Trophoblast cell (in vitro differentiated cells and primary cell): Measurements from ENCODE around the gene PRKAR1A.

ENCODE experiments used
- DNase-seq, 2 donors: peaks; one replicate each; pipeline ENCODE4 v3.0.0-alpha.2; 2016
- H2AFZ ChIP-seq: 2 replicates; pipeline ENCODE4 v1.6.1; 2013; ENCODE audit warnings: low read length, moderate library complexity, mild to moderate bottlenecking; ENCODE audit not compliant: insufficient read depth, poor library complexity
- H2AK5ac ChIP-seq: 2 replicates; pipeline ENCODE4 v1.6.1; 2013; ENCODE audit warnings: mild to moderate bottlenecking, low read length
- H2BK120ac ChIP-seq: 2 replicates; pipeline ENCODE4 v1.6.1; 2013; ENCODE audit warnings: low read length, mild to moderate bottlenecking, moderate library complexity; ENCODE audit not compliant: insufficient read depth, poor library complexity
- H2BK12ac ChIP-seq: 2 replicates; pipeline ENCODE4 v1.6.1; 2013; ENCODE audit warnings: mild to moderate bottlenecking, low read length, moderate library complexity
- H2BK5ac ChIP-seq: 2 replicates; pipeline ENCODE4 v1.6.1; 2013; ENCODE audit warnings: low read length, low read depth, moderate library complexity, mild to moderate bottlenecking; ENCODE audit not compliant: poor library complexity
- H3K14ac ChIP-seq: 2 replicates; pipeline ENCODE4 v1.6.1; 2013; ENCODE audit warnings: mild to moderate bottlenecking, low read length
- H3K18ac ChIP-seq: 2 replicates; pipeline ENCODE4 v1.6.1; 2013; ENCODE audit warnings: mild to moderate bottlenecking, low read length
- H3K23ac ChIP-seq: 2 replicates; pipeline ENCODE4 v1.6.1; 2013; ENCODE audit warnings: low read length
- H3K27ac ChIP-seq: 2 replicates; pipeline ENCODE4 v1.5.1; 2013; ENCODE audit warnings: low read depth, mild to moderate bottlenecking, inconsistent platforms, low read length, moderate library complexity
- H3K27me3 ChIP-seq: 2 replicates; pipeline ENCODE4 v1.6.1; 2013; ENCODE audit warnings: inconsistent platforms, mild to moderate bottlenecking, low read length, moderate library complexity; ENCODE audit not compliant: insufficient read depth
- H3K36me3 ChIP-seq, 2 experiments: 1 replicate in 1 of 2; 2 replicates in 1 of 2; pipeline ENCODE4 v1.6.1; 2013; ENCODE audit warnings: low read length in 2 of 2, mild to moderate bottlenecking in 2 of 2, moderate library complexity in 1 of 2; ENCODE audit not compliant: insufficient read depth in 2 of 2, control insufficient read depth in 1 of 2
- H3K4ac ChIP-seq: 2 replicates; pipeline ENCODE4 v1.6.1; 2013; ENCODE audit warnings: low read depth, mild to moderate bottlenecking, low read length, moderate library complexity
- H3K4me1 ChIP-seq, 2 experiments: 1 replicate in 1 of 2; 2 replicates in 1 of 2; pipeline ENCODE4 v1.6.1; 2013; ENCODE audit warnings: low read length in 2 of 2, mild to moderate bottlenecking in 2 of 2, moderate library complexity in 1 of 2; ENCODE audit not compliant: insufficient read depth in 2 of 2, control insufficient read depth in 1 of 2
- H3K4me2 ChIP-seq: 2 replicates; pipeline ENCODE4 v1.6.1; 2013; ENCODE audit warnings: inconsistent platforms, mild to moderate bottlenecking, low read length, moderate library complexity
- H3K4me3 ChIP-seq: 2 replicates; pipeline ENCODE4 v1.5.1; 2013; ENCODE audit warnings: mild to moderate bottlenecking, low read depth, low read length, inconsistent platforms
- H3K79me1 ChIP-seq: one replicate; pipeline ENCODE4 v1.6.1; 2013; ENCODE audit warnings: low read length
- H3K79me2 ChIP-seq: 2 replicates; pipeline ENCODE4 v1.6.1; 2013; ENCODE audit warnings: low read length, mild to moderate bottlenecking; ENCODE audit not compliant: control insufficient read depth, insufficient read depth, poor library complexity
- H3K9ac ChIP-seq: 2 replicates; pipeline ENCODE4 v1.6.1; 2013; ENCODE audit warnings: mild to moderate bottlenecking, low read length
- H3K9me3 ChIP-seq: 2 replicates; pipeline ENCODE4 v1.6.1; 2013; ENCODE audit warnings: low read depth, mild to moderate bottlenecking, control low read depth, inconsistent platforms, low read length; ENCODE audit not compliant: insufficient read depth
- H4K12ac ChIP-seq: 2 replicates; pipeline ENCODE4 v1.6.1; 2013; ENCODE audit warnings: low read depth, mild to moderate bottlenecking, low read length, moderate library complexity
- H4K8ac ChIP-seq: 2 replicates; pipeline ENCODE4 v1.6.1; 2013; ENCODE audit warnings: low read depth, mild to moderate bottlenecking, low read length, moderate library complexity
- H4K91ac ChIP-seq: one replicate; pipeline ENCODE4 v1.6.1; 2013; ENCODE audit warnings: low read depth, mild to moderate bottlenecking, low read length, moderate library complexity
- WGBS: extraction: QIAGEN DNeasy Blood & Tissue Kit; methylation state at CpG from one replicate; pipeline ENCODE4 v1.1.7; 2013; ENCODE audit warnings: missing lambda C conversion rate; ENCODE audit not compliant: insufficient read length, insufficient coverage; ENCODE audit errors: extremely low coverage; 5-methylcytosine and 5-hydroxymethylcytosine counted together

The PRKAR1A gene

DNA sequence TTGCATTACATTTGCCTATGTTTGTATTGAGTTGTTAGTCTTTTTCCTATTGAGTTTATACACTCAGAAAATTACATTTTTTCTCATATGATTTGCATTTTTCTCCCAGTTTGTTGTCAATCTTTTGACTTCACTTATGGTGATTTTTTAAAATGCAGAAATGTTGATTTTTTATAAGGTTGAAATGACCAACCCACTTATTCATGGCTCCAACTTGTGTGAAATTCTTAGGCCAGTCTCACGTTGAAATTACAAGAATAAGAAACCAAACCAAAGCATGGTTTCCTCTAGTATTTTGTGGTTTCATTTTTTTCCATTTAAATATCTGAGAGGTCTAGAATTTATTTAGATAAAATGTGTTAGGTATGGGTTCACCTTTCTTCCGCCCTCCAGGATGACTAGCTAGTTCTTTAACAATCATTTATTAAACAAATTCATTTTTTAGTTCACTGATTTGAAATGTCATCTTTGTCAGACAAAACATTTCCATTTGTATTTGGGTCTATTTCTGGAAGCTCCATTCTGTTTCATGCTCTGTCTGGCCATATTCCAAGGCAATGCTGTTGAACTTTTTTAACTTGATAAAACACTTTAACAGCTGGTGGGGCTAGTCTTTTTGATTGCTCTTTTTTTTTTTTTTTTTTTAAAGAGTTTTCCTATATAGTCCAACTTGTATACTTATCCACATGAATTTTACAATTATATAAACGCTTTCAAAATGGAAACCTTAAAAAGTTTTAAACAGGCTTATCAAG lies 48.9 kb downstream of the PRKAR1A start:
- Histone ChIP-seq H3K9ac (no peak overlapping the region), H2AK5ac (no peak overlapping the region), H4K8ac (no peak overlapping the region), H4K91ac (no peak overlapping the region), H2BK12ac (no peak overlapping the region), H3K36me3 (no peaks in the 10 kb centered on the region), H4K12ac (no peak overlapping the region), H3K23ac (no peak overlapping the region), H3K4ac (no peak overlapping the region), H3K9me3 (no peaks in the 10 kb centered on the region), H3K79me2 (no peaks in the 10 kb centered on the region), H2AFZ (no peak overlapping the region), H3K4me1 (no peaks in the 10 kb centered on the region), H2BK5ac (no peak overlapping the region), H3K27ac (no peak overlapping the region), H3K4me2 (no peak overlapping the region), H3K79me1 (peaks cover 5% of the 10 kb centered on the region), H3K27me3 (no peaks in the 10 kb centered on the region), H2BK120ac (no peak overlapping the region), H3K18ac (no peak overlapping the region), H3K4me3 (no peak overlapping the region), H3K14ac (no peak overlapping the region)
- DNase-seq: no peak
- WGBS: no CpG with 5 or more reads among the region's 3 CpGs

DNA sequence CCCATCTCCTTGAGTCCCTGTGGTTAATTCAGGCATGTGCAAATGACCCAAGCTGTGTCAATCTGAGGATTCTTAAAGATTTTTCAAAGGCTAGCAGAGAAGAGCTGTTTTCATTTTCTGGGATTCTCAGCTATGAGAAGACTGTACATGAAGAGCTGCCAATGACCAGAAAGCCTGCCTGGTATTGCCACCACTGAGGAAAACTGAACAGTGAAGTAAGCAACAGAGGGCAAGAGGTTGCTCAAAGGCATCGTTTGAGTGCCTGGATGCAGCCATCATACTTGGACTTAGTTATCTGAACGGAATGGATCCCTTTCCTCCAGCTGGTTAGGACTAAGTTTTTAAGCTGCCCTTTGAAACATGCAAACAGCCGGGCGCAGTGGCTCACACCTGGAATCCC lies 50.5 kb downstream of the PRKAR1A start:
- H3K9ac ChIP-seq: no peak overlapping the region
- H3K9me3 ChIP-seq: no peaks in the 10 kb centered on the region
- no peak overlapping the region for H3K4ac ChIP-seq
- no peaks in the 10 kb centered on the region for H3K27me3 ChIP-seq
- H3K79me1 ChIP-seq: peaks cover 11% of the 10 kb centered on the region
- H4K8ac ChIP-seq: no peak overlapping the region
- H4K91ac ChIP-seq: no peak overlapping the region
- peaks cover 3 to 6% of the 10 kb centered on the region in 2 experiments for H3K4me1 ChIP-seq
- no peak overlapping the region for H2BK5ac ChIP-seq
- H3K18ac ChIP-seq: no peak overlapping the region
- no peak overlapping the region for H3K14ac ChIP-seq
- H3K4me3 ChIP-seq: no peak overlapping the region
- DNase-seq: peak; percentile 80 to 87
- no peaks in the 10 kb centered on the region for H3K79me2 ChIP-seq
- H3K27ac ChIP-seq: no peak overlapping the region
- H2AK5ac ChIP-seq: no peak overlapping the region
- H2AFZ ChIP-seq: no peak overlapping the region
- H2BK120ac ChIP-seq: no peak overlapping the region
- H3K4me2 ChIP-seq: no peak overlapping the region
- H3K36me3 ChIP-seq: no peaks in the 10 kb centered on the region
- H3K23ac ChIP-seq: no peak overlapping the region
- no peak overlapping the region for H4K12ac ChIP-seq
- WGBS: no CpG with 5 or more reads among the region's 4 CpGs
- no peak overlapping the region for H2BK12ac ChIP-seq

DNA sequence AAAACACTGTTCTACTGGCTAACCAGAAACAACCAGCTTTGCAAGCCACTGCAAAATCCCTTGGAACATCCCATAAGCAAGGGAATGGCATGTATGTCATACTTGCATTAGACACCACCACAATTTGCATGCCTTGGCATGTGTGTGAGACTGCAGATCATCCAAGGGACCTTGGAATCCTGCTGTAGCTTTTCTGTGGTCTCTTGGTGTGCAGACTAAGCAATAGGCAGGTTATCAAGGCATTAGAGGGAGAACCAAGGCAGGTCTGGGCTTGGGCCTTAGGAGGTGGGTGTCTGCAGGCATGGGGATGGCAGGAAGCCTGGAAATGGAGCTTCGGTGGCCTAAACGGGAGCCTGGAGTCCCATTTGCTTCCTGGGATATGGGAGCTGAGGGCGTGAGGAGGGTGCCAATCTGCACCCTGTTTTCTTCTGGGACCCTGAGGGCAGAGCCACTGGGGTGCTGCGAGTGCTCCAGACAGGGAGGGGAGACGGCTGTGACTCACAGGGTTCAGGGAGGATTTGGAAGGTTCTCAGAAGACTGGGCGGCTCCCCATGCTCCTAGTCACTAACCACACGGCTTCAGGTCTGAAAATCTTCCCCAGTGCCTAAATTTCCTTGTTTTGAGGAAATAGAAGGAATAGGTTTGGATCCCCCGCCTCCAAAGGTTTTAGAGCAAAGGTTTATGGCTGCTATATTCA lies 52.3 kb downstream of the PRKAR1A start:
- no peaks in the 10 kb centered on the region for H3K27me3 ChIP-seq
- no peak overlapping the region for H3K23ac ChIP-seq
- H4K8ac ChIP-seq: no peak overlapping the region
- H3K79me1 ChIP-seq: peaks cover 13% of the 10 kb centered on the region
- no peak overlapping the region for H3K27ac ChIP-seq
- no CpG with 5 or more reads among the region's 8 CpGs for WGBS
- DNase-seq: peak in 1 of 2 donors; percentile 35
- no peak overlapping the region for H3K4me3 ChIP-seq
- H3K4me1 ChIP-seq: peaks cover 3 to 7% of the 10 kb centered on the region in 2 experiments
- no peak overlapping the region for H3K14ac ChIP-seq
- peak overlapping the region; percentile 43 for H3K18ac ChIP-seq
- H4K12ac ChIP-seq: no peak overlapping the region
- H3K4me2 ChIP-seq: no peak overlapping the region
- H3K9me3 ChIP-seq: no peaks in the 10 kb centered on the region
- H2BK5ac ChIP-seq: no peak overlapping the region
- no peaks in the 10 kb centered on the region for H3K79me2 ChIP-seq
- peak overlapping the region; percentile 44 for H2AK5ac ChIP-seq
- H3K36me3 ChIP-seq: no peaks in the 10 kb centered on the region
- peak overlapping the region; percentile 4 for H2BK120ac ChIP-seq
- no peak overlapping the region for H4K91ac ChIP-seq
- no peak overlapping the region for H3K9ac ChIP-seq
- no peak overlapping the region for H3K4ac ChIP-seq
- H2AFZ ChIP-seq: no peak overlapping the region
- H2BK12ac ChIP-seq: no peak overlapping the region

DNA sequence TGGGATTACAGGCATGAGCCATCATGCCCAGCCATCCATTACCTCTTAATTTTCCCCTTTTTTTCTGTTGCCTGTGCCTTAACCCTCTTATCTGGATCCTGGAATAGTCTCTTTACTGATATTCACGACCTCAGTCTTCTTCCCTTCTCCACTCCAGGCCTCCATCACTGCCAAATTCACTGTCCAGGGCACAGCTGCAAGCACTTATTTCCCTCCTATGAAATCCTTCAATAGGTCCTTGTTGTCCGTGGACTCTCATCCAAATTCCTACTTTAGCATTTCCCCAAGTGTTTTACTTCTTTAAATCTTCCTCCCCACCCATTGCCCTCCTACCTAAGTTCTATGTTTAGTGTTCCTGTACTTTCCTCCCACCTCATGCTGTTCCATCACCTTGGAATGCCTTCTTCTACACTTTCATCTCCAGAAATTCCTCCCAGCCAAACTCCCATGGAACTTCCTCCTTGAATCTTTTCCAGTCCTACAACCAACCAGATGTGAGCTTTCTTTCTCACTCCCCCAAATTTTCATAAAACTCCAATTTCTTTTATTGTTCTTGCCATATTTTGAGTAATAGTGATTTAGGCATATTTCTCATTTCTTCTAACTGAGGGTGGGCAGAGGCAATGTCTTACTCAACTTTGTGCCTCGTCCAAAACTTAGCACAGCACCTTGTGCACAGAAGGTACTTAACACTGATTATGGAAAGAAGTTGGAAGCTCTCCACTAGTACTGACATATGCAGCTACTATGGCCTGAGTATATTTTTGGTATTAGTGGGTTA lies 53.6 kb downstream of the PRKAR1A start:
- H3K79me1 ChIP-seq: peaks cover 13% of the 10 kb centered on the region
- no peaks in the 10 kb centered on the region for H3K27me3 ChIP-seq
- H3K9ac ChIP-seq: no peak overlapping the region
- no peak overlapping the region for H3K18ac ChIP-seq
- no peak overlapping the region for H3K4me3 ChIP-seq
- no peak overlapping the region for H2BK120ac ChIP-seq
- no peak overlapping the region for H4K91ac ChIP-seq
- H2BK12ac ChIP-seq: no peak overlapping the region
- WGBS: no CpG with 5 or more reads among the region's 3 CpGs
- H3K4me2 ChIP-seq: no peak overlapping the region
- no peak overlapping the region for H3K14ac ChIP-seq
- no peak overlapping the region for H4K12ac ChIP-seq
- no peak overlapping the region for H3K4ac ChIP-seq
- H3K27ac ChIP-seq: no peak overlapping the region
- no peak overlapping the region for H3K23ac ChIP-seq
- no peak overlapping the region for H4K8ac ChIP-seq
- H3K9me3 ChIP-seq: no peaks in the 10 kb centered on the region
- DNase-seq: no peak
- no peaks in the 10 kb centered on the region for H3K36me3 ChIP-seq
- H3K79me2 ChIP-seq: no peaks in the 10 kb centered on the region
- H2AFZ ChIP-seq: no peak overlapping the region
- no peak overlapping the region for H2AK5ac ChIP-seq
- peaks cover 3 to 7% of the 10 kb centered on the region in 2 experiments for H3K4me1 ChIP-seq
- no peak overlapping the region for H2BK5ac ChIP-seq
